GM19463 (cell line): ENCODE measurements around the gene OPHN1.
"Not testable (repeated sequence)": the region's sequence is repeated elsewhere in the genome, so short reads cannot be mapped to it uniquely, and the experiment has no call there.

Experiments
- ATAC-seq: cut with Tn5 transposase; IDR thresholded peaks from one replicate; pipeline ENCODE4 v1.9.1; 2021; ENCODE audit warnings: mild to moderate bottlenecking, moderate library complexity; ENCODE audit not compliant: unreplicated experiment

The OPHN1 gene

GRCh38 chrX:68422478-68422877 is 10.8 kb downstream of the OPHN1 start:
- ATAC-seq, result no peak

GRCh38 chrX:68421636-68422035 is 11.7 kb downstream of the OPHN1 start:
- no peak for ATAC-seq

- no peak for ATAC-seq
These were observed 12.7 kb downstream of the OPHN1 start for GRCh38 chrX:68420559-68420958.

GRCh38 chrX:68419975-68420374 is 13.3 kb downstream of the OPHN1 start:
- no peak for ATAC-seq

GRCh38 chrX:68417651-68418050 is 15.6 kb downstream of the OPHN1 start:
- no peak for ATAC-seq

GRCh38 chrX:68416592-68416991 is 16.7 kb downstream of the OPHN1 start:
- ATAC-seq, result no peak

- no peak for ATAC-seq
These were observed 18.0 kb downstream of the OPHN1 start for GRCh38 chrX:68415316-68415715.

- ATAC-seq, result no peak
These were observed 20.0 kb downstream of the OPHN1 start for GRCh38 chrX:68413254-68413653.

- no peak for ATAC-seq
These were observed 21.6 kb downstream of the OPHN1 start for GRCh38 chrX:68411729-68412128.

- ATAC-seq, result no peak
These were observed 24.1 kb downstream of the OPHN1 start for GRCh38 chrX:68409194-68409593.

GRCh38 chrX:68403522-68403921 is 29.8 kb downstream of the OPHN1 start:
- ATAC-seq, result no peak

GRCh38 chrX:68403038-68403437 is 30.3 kb downstream of the OPHN1 start:
- no peak for ATAC-seq

GRCh38 chrX:68402094-68402493 is 31.2 kb downstream of the OPHN1 start:
- ATAC-seq, result no peak

- no peak for ATAC-seq
These were observed 35.0 kb downstream of the OPHN1 start for GRCh38 chrX:68398291-68398690.

GRCh38 chrX:68396953-68397352 is 36.3 kb downstream of the OPHN1 start:
- no peak for ATAC-seq

- not testable (repeated sequence) for ATAC-seq
These were observed 43.8 kb downstream of the OPHN1 start for GRCh38 chrX:68389419-68389960.

GRCh38 chrX:68387776-68388175 is 45.5 kb downstream of the OPHN1 start:
- no peak for ATAC-seq

GRCh38 chrX:68383540-68383939 is 49.8 kb downstream of the OPHN1 start:
- no peak for ATAC-seq

- ATAC-seq, result not testable (repeated sequence)
These were observed 55.7 kb downstream of the OPHN1 start for GRCh38 chrX:68377579-68377978.

GRCh38 chrX:68376373-68376772 is 56.9 kb downstream of the OPHN1 start:
- no peak for ATAC-seq

- ATAC-seq, result no peak
These were observed 57.5 kb downstream of the OPHN1 start for GRCh38 chrX:68375803-68376202.

GRCh38 chrX:68372665-68373064 is 60.6 kb downstream of the OPHN1 start:
- ATAC-seq, result no peak

- no peak for ATAC-seq
These were observed 63.7 kb downstream of the OPHN1 start for GRCh38 chrX:68369559-68369958.
